ENCODE results near the gene EYA2.

EYA2 gene

DNA sequence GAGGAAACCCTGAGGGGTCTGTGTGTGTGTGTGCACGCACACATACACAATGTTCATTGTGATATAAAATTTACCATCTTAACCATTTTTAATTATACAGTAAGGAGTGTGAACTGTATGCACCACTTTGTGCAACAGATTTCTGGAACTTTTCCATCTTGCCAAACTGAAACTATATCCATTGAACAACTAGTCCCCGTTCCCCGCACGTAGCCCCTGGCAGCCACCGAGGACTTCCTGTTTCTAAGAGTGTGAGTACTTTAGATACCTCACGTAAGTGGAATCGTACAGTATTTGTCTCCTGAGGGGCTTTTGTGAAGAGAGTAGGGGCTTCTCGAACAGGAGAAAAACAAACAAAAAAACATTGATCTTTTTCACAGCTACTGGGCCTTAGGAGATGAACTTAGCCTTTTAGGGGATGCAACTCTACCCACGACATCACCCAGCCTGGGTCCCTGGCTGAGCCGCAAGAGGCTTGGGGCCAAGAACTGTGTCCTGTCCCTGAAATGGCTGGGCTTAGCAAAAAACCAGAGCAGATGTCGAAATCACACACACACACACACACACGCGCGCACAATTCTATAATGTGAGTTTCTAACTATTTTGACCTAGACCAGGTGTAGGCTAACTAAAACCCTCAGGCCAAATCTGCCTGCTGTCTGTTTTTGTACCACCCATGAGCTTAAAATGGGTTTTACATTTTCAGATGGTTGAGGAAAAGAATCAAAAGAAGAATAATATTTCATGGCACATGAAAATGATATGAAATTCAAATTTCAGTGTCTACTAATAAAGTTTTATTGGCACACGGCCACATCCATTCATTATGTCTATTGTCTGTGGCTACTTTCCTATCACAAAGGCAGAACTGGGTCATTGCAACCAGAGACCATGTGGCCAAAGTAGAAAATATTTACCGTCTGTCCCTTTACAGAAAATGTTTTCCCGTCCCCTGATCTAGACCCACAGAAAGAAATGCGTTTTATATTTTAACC lies 144.2 kb downstream of the EYA2 start:
- Histone ChIP-seq H3K9ac (ENCODE audit: low read depth, low read length) (no peak overlapping the region), H3K9me3 (ENCODE audit: control insufficient read depth, insufficient read depth, low read length) (no peaks in the 10 kb centered on the region), H3K27me3 (ENCODE audit: control insufficient read depth, insufficient read depth, low read length) (no peaks in the 10 kb centered on the region), H3K4me3 (ENCODE audit: low read depth, low read length) (no peak overlapping the region), H3K36me3 (ENCODE audit: control insufficient read depth, insufficient read depth, low read length) (no peaks in the 10 kb centered on the region), H3K4me1 (ENCODE audit: control insufficient read depth, insufficient read depth, low read length) (peaks cover 5% of the 10 kb centered on the region)

DNA sequence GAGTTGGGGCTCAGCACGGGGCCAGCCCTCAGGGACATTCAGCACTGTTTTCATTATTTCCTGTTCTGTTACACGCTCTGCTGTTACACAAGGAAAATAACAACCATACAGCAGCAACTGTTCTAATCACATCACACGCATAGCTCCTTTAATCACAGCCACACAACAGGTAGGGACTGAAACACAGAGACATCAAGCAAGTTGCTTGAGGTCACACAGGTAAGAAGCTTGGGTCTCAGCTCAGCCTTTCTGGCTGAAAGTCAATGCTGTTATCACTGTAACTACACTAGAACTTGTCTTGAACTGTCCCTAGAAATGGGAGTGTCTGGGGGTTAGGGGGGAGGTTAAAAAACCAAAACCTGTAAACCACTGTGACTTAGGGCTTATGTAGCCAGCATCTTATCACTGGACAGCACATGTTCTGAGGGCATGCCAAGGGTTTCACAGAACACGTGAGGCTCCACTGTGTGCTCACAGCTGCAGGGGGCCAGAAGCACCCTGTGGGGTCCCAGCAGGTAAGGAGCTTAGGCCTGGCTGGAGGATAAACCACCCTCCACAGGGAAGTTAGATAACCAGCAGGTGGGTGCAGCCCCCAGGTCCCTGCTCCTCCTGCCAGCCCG lies 146.0 kb downstream of the EYA2 start:
- Histone ChIP-seq H3K4me1 (ENCODE audit: control insufficient read depth, insufficient read depth, low read length) (peaks cover 5% of the 10 kb centered on the region), H3K4me3 (ENCODE audit: low read depth, low read length) (no peak overlapping the region), H3K9me3 (ENCODE audit: control insufficient read depth, insufficient read depth, low read length) (no peaks in the 10 kb centered on the region), H3K27me3 (ENCODE audit: control insufficient read depth, insufficient read depth, low read length) (no peaks in the 10 kb centered on the region), H3K9ac (ENCODE audit: low read depth, low read length) (no peak overlapping the region), H3K36me3 (ENCODE audit: control insufficient read depth, insufficient read depth, low read length) (no peaks in the 10 kb centered on the region)

DNA sequence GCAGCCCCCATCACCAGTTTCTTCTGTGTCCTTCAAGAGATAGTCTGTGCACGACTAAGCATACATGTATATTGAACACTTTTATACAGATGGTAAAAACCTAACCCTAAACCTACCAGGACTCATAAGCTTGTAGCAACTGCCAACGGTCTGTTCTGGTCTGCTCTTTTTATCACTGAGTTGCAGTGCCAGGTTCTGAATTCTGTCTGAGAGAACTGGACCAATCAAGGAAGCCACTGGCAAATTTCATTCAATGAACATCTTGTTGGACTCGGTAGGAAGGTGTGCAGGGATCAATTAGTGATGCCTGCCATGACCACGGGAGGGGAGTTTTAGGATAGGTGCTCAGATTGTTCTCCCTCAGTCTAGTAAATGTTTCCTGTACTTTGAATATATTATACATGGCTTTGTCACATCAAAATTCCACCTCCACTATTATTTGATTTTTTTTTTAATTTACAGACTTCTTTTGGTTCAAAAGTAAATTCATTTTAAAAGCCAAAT lies 146.8 kb downstream of the EYA2 start:
- no peak overlapping the region for H3K4me3 ChIP-seq (ENCODE audit: low read depth, low read length)
- no peaks in the 10 kb centered on the region for H3K9me3 ChIP-seq (ENCODE audit: control insufficient read depth, insufficient read depth, low read length)
- no peak overlapping the region for H3K9ac ChIP-seq (ENCODE audit: low read depth, low read length)
- H3K4me1 ChIP-seq (ENCODE audit: control insufficient read depth, insufficient read depth, low read length) = peaks cover 5% of the 10 kb centered on the region
- H3K36me3 ChIP-seq (ENCODE audit: control insufficient read depth, insufficient read depth, low read length) = no peaks in the 10 kb centered on the region
- H3K27me3 ChIP-seq (ENCODE audit: control insufficient read depth, insufficient read depth, low read length) = no peaks in the 10 kb centered on the region

DNA sequence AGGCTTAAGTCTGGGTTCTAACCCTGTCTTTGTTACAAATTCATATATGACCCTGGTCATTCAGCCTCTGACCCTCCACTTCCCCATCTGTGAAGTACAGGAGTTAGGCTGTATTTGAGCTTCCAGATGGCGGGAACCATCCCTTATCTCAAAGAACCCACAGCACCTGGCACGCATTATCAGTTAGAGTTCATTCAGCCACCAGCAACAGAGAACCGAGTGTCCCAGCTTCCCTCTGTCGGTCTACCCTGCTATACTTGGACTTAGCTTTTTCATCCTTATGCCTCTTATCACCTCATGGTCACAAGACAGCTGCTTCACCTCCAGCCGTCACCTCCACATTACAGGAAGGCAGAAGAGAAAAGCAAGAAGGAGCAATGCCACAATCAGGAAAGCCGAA lies 147.8 kb downstream of the EYA2 start:
- no peak overlapping the region for H3K4me3 ChIP-seq (ENCODE audit: low read depth, low read length)
- no peaks in the 10 kb centered on the region for H3K9me3 ChIP-seq (ENCODE audit: control insufficient read depth, insufficient read depth, low read length)
- peaks cover 5% of the 10 kb centered on the region for H3K4me1 ChIP-seq (ENCODE audit: control insufficient read depth, insufficient read depth, low read length)
- H3K36me3 ChIP-seq (ENCODE audit: control insufficient read depth, insufficient read depth, low read length) = no peaks in the 10 kb centered on the region
- no peaks in the 10 kb centered on the region for H3K27me3 ChIP-seq (ENCODE audit: control insufficient read depth, insufficient read depth, low read length)
- no peak overlapping the region for H3K9ac ChIP-seq (ENCODE audit: low read depth, low read length)

DNA sequence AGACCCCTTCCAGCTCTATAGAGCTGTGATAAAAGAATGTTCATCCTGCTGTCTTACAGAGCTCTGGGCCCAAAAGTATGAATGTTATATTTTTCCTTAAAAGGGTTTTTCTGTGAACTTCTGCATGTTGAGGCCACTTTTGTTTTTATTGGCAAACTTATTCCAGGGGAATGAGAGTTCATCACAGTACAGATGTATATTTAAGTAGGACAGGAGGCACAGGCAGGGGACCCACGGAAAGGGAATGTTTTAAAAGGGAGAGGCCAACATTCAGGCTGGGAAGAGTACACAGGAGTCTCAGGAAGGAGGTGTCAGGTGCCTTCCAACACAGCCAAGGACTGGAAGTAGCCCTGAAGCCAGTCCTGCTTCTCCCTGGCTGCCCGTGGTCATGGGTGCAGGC lies 148.4 kb downstream of the EYA2 start:
- Histone ChIP-seq H3K36me3 (ENCODE audit: control insufficient read depth, insufficient read depth, low read length) (no peaks in the 10 kb centered on the region), H3K27me3 (ENCODE audit: control insufficient read depth, insufficient read depth, low read length) (no peaks in the 10 kb centered on the region), H3K4me3 (ENCODE audit: low read depth, low read length) (no peak overlapping the region), H3K4me1 (ENCODE audit: control insufficient read depth, insufficient read depth, low read length) (peaks cover 5% of the 10 kb centered on the region), H3K9ac (ENCODE audit: low read depth, low read length) (no peak overlapping the region), H3K9me3 (ENCODE audit: control insufficient read depth, insufficient read depth, low read length) (no peaks in the 10 kb centered on the region)

DNA sequence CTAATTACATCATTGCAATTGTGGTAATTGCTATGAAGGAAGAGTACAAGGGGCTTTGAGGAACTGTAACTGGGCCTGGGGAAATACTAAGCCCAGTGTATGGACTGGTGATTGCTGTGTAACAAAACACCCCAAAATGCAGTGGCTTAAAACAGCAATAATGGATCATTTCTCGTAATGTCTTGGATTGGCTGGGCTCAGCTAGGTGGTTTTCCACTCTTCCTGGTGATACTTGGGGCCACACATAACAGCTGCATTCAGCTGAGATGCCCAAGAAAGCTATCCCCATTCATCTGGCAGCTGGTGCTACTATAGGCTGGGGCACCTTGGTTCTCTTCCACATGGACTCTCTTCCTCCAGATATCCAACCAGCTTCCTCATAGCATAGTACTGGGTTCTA lies 150.3 kb downstream of the EYA2 start:
- no peaks in the 10 kb centered on the region for H3K36me3 ChIP-seq (ENCODE audit: control insufficient read depth, insufficient read depth, low read length)
- H3K4me3 ChIP-seq (ENCODE audit: low read depth, low read length) = no peak overlapping the region
- H3K27me3 ChIP-seq (ENCODE audit: control insufficient read depth, insufficient read depth, low read length) = no peaks in the 10 kb centered on the region
- peaks cover 5% of the 10 kb centered on the region for H3K4me1 ChIP-seq (ENCODE audit: control insufficient read depth, insufficient read depth, low read length)
- H3K9ac ChIP-seq (ENCODE audit: low read depth, low read length) = no peak overlapping the region
- H3K9me3 ChIP-seq (ENCODE audit: control insufficient read depth, insufficient read depth, low read length) = no peaks in the 10 kb centered on the region

DNA sequence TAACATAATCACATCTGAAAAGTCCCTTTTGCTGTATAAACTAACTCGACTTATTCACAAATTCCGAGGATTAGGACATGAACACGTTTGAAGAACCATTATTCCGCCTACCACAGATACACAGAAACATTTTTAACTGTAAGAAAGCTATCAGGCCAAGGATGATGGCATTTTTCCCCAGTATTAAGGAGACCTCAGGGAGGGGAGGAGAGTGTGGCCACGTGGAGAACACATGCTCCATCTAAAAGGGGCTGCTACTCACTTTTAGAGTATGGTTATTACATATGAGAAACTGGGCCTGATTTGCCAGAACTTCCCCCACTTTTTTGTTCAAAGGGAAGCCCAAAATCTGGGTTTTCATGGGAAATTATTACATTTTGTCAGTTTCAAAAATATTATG lies 153.4 kb downstream of the EYA2 start:
- Histone ChIP-seq H3K27me3 (ENCODE audit: control insufficient read depth, insufficient read depth, low read length) (no peaks in the 10 kb centered on the region), H3K4me1 (ENCODE audit: control insufficient read depth, insufficient read depth, low read length) (no peaks in the 10 kb centered on the region), H3K9ac (ENCODE audit: low read depth, low read length) (no peak overlapping the region), H3K4me3 (ENCODE audit: low read depth, low read length) (no peak overlapping the region), H3K9me3 (ENCODE audit: control insufficient read depth, insufficient read depth, low read length) (no peaks in the 10 kb centered on the region), H3K36me3 (ENCODE audit: control insufficient read depth, insufficient read depth, low read length) (no peaks in the 10 kb centered on the region)

DNA sequence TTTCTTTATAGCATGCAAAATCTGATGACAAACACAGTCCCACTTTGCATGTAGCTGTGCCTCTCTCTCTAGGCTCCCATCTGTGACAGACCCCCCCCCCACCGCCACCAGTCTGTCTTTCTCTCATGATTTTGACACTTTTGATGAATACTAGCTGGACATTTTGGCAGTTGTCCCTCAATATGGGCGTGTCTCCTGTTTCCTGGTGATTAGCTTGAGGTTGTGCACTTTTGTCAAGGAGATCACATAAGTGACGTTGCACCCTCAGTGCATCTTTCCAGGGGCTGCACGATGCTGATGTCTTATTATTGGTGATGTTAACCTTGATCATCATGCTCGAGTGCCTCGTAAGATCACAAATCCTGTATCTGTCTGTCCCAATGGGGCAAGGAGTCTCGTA lies 155.1 kb downstream of the EYA2 start:
- Histone ChIP-seq H3K4me3 (ENCODE audit: low read depth, low read length) (no peak overlapping the region), H3K9ac (ENCODE audit: low read depth, low read length) (no peak overlapping the region), H3K9me3 (ENCODE audit: control insufficient read depth, insufficient read depth, low read length) (no peaks in the 10 kb centered on the region), H3K4me1 (ENCODE audit: control insufficient read depth, insufficient read depth, low read length) (no peaks in the 10 kb centered on the region), H3K36me3 (ENCODE audit: control insufficient read depth, insufficient read depth, low read length) (no peaks in the 10 kb centered on the region), H3K27me3 (ENCODE audit: control insufficient read depth, insufficient read depth, low read length) (no peaks in the 10 kb centered on the region)

DNA sequence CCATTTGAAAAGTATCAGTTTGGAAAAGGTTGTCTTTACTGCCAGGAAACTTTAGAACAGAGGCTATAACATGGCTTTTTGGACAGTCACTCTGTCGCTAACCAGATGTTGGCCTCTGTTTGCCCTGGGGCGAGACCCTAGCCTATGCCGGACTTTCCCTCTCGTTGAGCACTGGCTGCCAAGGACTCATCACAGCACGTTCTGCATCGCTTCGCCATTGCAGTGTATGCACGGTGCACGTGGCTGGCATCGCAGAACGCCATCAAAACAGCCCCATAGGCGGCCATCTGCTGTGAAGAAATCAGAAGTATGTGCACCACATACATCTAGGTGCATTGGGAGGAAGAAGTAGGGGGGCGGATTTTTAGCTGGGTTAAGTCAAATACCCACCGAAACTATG lies 156.4 kb downstream of the EYA2 start:
- Histone ChIP-seq H3K4me3 (ENCODE audit: low read depth, low read length) (no peak overlapping the region), H3K4me1 (ENCODE audit: control insufficient read depth, insufficient read depth, low read length) (no peaks in the 10 kb centered on the region), H3K9ac (ENCODE audit: low read depth, low read length) (no peak overlapping the region), H3K36me3 (ENCODE audit: control insufficient read depth, insufficient read depth, low read length) (no peaks in the 10 kb centered on the region), H3K9me3 (ENCODE audit: control insufficient read depth, insufficient read depth, low read length) (no peaks in the 10 kb centered on the region), H3K27me3 (ENCODE audit: control insufficient read depth, insufficient read depth, low read length) (no peaks in the 10 kb centered on the region)

DNA sequence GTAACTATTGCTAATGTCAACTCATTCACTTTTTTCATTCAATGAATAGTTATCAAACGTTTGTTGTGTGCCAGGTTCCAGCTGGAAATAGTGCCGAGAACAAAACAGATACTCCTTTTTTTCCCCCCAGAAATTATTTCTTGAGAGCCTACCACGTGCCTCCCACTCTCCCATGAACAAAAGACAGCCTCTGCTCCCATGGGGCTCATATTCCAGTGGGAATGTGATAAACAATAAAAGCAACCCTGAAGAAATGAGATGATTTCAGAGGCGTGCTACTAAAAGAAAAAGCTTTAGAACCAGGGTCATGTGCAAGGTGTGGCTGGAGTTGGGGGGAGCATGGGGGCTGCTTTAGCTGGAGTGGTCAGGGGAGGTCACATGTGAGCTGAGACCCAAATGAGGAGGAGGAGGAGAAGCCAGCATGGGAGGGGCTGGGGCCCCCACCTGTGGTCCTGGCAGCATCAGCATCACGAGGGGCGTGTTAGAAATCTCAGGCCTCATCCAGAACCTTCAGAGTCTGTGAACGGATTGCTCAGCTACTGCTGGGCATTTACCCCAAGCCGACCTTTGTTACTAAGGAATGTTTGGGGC lies 157.4 kb downstream of the EYA2 start:
- H3K9me3 ChIP-seq (ENCODE audit: control insufficient read depth, insufficient read depth, low read length) = no peaks in the 10 kb centered on the region
- H3K4me3 ChIP-seq (ENCODE audit: low read depth, low read length) = no peak overlapping the region
- H3K27me3 ChIP-seq (ENCODE audit: control insufficient read depth, insufficient read depth, low read length) = no peaks in the 10 kb centered on the region
- no peak overlapping the region for H3K9ac ChIP-seq (ENCODE audit: low read depth, low read length)
- no peaks in the 10 kb centered on the region for H3K36me3 ChIP-seq (ENCODE audit: control insufficient read depth, insufficient read depth, low read length)
- H3K4me1 ChIP-seq (ENCODE audit: control insufficient read depth, insufficient read depth, low read length) = no peaks in the 10 kb centered on the region

DNA sequence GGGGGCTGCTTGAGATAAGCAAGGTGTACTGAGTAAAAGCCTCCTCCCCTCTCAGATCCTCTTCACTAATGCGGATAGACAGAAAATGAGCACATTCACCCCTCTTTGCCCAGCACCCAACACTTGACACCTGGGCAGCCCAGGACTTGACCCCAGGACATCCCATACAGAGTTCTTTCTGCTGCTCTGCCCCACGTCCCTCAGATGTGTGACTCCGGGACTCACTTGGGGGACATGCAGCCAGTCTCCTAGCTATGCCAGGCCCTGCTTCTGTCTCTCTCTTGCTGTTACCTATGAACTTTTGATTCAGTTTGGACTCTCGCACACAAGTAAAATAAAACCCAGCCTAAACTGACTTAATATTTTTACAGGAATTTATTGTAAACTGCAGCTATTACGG lies 159.9 kb downstream of the EYA2 start:
- Histone ChIP-seq H3K27me3 (ENCODE audit: control insufficient read depth, insufficient read depth, low read length) (no peaks in the 10 kb centered on the region), H3K4me3 (ENCODE audit: low read depth, low read length) (no peak overlapping the region), H3K9ac (ENCODE audit: low read depth, low read length) (no peak overlapping the region), H3K9me3 (ENCODE audit: control insufficient read depth, insufficient read depth, low read length) (no peaks in the 10 kb centered on the region), H3K4me1 (ENCODE audit: control insufficient read depth, insufficient read depth, low read length) (no peaks in the 10 kb centered on the region), H3K36me3 (ENCODE audit: control insufficient read depth, insufficient read depth, low read length) (no peaks in the 10 kb centered on the region)
